ENCODE data around the gene ING5.

DNA sequence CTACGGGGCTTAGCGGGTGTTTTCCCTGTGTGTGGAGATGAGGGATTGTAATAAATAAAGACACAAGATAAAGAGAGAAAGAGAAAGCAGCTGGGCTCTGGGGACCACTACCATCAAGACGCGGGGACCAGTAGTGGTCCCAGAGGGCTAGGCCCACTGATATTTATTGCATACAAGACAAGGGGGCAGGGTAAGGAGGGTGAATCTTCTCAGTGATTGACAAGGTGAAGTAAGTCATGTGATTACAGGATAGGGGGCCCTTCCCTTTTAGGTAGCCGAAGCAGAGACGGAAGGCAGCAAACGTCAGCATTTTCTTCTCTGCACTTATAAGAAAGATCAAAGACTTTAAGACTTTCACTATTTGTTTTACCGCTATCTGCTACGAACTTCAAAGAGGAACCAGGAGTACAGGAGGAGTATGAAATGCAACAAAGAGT lies 70.2 kb downstream of the ING5 start:
- TF ChIP-seq, protein P1, sequence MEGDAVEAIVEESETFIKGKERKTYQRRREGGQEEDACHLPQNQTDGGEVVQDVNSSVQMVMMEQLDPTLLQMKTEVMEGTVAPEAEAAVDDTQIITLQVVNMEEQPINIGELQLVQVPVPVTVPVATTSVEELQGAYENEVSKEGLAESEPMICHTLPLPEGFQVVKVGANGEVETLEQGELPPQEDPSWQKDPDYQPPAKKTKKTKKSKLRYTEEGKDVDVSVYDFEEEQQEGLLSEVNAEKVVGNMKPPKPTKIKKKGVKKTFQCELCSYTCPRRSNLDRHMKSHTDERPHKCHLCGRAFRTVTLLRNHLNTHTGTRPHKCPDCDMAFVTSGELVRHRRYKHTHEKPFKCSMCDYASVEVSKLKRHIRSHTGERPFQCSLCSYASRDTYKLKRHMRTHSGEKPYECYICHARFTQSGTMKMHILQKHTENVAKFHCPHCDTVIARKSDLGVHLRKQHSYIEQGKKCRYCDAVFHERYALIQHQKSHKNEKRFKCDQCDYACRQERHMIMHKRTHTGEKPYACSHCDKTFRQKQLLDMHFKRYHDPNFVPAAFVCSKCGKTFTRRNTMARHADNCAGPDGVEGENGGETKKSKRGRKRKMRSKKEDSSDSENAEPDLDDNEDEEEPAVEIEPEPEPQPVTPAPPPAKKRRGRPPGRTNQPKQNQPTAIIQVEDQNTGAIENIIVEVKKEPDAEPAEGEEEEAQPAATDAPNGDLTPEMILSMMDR (conservative IDR thresholded peaks at IDR 0.05; ENCODE audit: low read depth, low read length): no peak
- TF ChIP-seq EZH2phosphoT487 (IDR thresholded peaks at IDR 0.05; ENCODE audit: borderline replicate concordance, low read length): no peak

Measured in PC-3 (cell line).